Measurements from ENCODE around the gene NANOS3.

NANOS3 gene

GRCh38 chr19:13834244-13835069 lies 42.5 kb upstream of the NANOS3 start:
- no peak overlapping the region; the same call in 1 of the 2 replicates for H3K4me3 ChIP-seq (ENCODE audit: low read depth, low read length)
- DNase-seq (ENCODE audit: low read depth): no peak
- TF ChIP-seq CTCF (IDR thresholded peaks at IDR 0.05; ENCODE audit: low read depth, low read length, missing control alignments): no peak

GRCh38 chr19:13835791-13836723 lies 40.9 kb upstream of the NANOS3 start:
- DNase-seq (ENCODE audit: low read depth): no peak
- no peak overlapping the region for H3K4me3 ChIP-seq (ENCODE audit: low read depth, low read length)
- TF ChIP-seq CTCF (IDR thresholded peaks at IDR 0.05; ENCODE audit: low read depth, low read length, missing control alignments): no peak

- peak overlapping the region; percentile 75 for H3K4me3 ChIP-seq (ENCODE audit: low read depth, low read length)
- no peak for TF ChIP-seq CTCF (IDR thresholded peaks at IDR 0.05; ENCODE audit: low read depth, low read length, missing control alignments)
- DNase-seq (ENCODE audit: low read depth): no peak
Measured at GRCh38 chr19:13838435-13839129, 38.4 kb upstream of the NANOS3 start.

GRCh38 chr19:13839130-13839937 lies 37.6 kb upstream of the NANOS3 start:
- TF ChIP-seq CTCF (IDR thresholded peaks at IDR 0.05; ENCODE audit: low read depth, low read length, missing control alignments): no peak
- peak; percentile 59 for DNase-seq (ENCODE audit: low read depth)
- H3K4me3 ChIP-seq (ENCODE audit: low read depth, low read length): peak overlapping the region; percentile 75

- peak overlapping the region; percentile 75 for H3K4me3 ChIP-seq (ENCODE audit: low read depth, low read length)
- TF ChIP-seq CTCF (IDR thresholded peaks at IDR 0.05; ENCODE audit: low read depth, low read length, missing control alignments): no peak
- DNase-seq (ENCODE audit: low read depth): no peak
Measured at GRCh38 chr19:13839938-13840304, 37.0 kb upstream of the NANOS3 start.

Data from GM12864 (cell line).